HepG2 (cell line): ENCODE data around the gene RABL6. TPM values are rescaled to one million over a fixed set of nuclear protein-coding genes. Genes with fewer than 3 reads are reported as not detected.

Experiments used
- CREB3 ChIP-seq: sonication (generic); formaldehyde crosslinking; IDR thresholded peaks from 2 replicates; pipeline ENCODE4 v1.5.0; 2020; ENCODE audit warnings: missing genetic modification reagents
- E2F1 ChIP-seq: sonication (generic); formaldehyde crosslinking; IDR thresholded peaks from 2 replicates; pipeline ENCODE4 v1.5.0; 2020; ENCODE audit warnings: missing genetic modification reagents
- GATAD2A ChIP-seq: IDR thresholded peaks from 2 replicates; pipeline ENCODE4 v1.6.1; 2016
- KMT2A ChIP-seq: sonication (generic); formaldehyde crosslinking; IDR thresholded peaks from 2 replicates; pipeline ENCODE4 v1.4.0; 2020; ENCODE audit warnings: missing genetic modification reagents
- PRDM15 ChIP-seq: sonication (generic); formaldehyde crosslinking; IDR thresholded peaks from 2 replicates; pipeline ENCODE4 v1.4.0; 2020; ENCODE audit warnings: missing genetic modification reagents
- SCMH1 ChIP-seq: sonication (generic); formaldehyde crosslinking; IDR thresholded peaks from 2 replicates; pipeline ENCODE4 v1.9.0; 2021; ENCODE audit warnings: missing genetic modification reagents, mild to moderate bottlenecking, borderline replicate concordance
- SIN3A ChIP-seq: IDR thresholded peaks from 2 replicates; pipeline ENCODE4 v1.6.1; 2011; ENCODE audit warnings: low read depth, mild to moderate bottlenecking, control low read depth, low read length, borderline replicate concordance
- SP1 ChIP-seq, 2 experiments: fragments of 450-650 bp in 1 of 2; sonication (generic) in 1 of 2; formaldehyde crosslinking in 1 of 2; IDR thresholded peaks; 2 replicates each; pipeline versions ENCODE4 v1.4.0 to v1.6.1; 2016 to 2020; ENCODE audit warnings: missing genetic modification reagents in 1 of 2
- SRSF1 ChIP-seq: fragments of 200-400 bp; formaldehyde crosslinking; optimal IDR thresholded peaks from 2 replicates; pipeline ENCODE3; 2017; ENCODE audit warnings: mild to moderate bottlenecking, low read depth, low read length, moderate library complexity
- TBX2 ChIP-seq: sonication (generic); formaldehyde crosslinking; IDR thresholded peaks from 2 replicates; pipeline ENCODE4 v1.5.0; 2020; ENCODE audit warnings: missing genetic modification reagents, mild to moderate bottlenecking, borderline replicate concordance
- THAP11 ChIP-seq: IDR thresholded peaks from 2 replicates; pipeline ENCODE4 v1.6.1; 2016; ENCODE audit warnings: missing biosample characterization, missing genetic modification reagents
- TRIM24 ChIP-seq: sonication (generic); formaldehyde crosslinking; IDR thresholded peaks from 2 replicates; pipeline ENCODE4 v1.8.0; 2022; ENCODE audit warnings: mild to moderate bottlenecking, missing genetic modification reagents
- ZNF446 ChIP-seq: sonication (generic); formaldehyde crosslinking; IDR thresholded peaks from 2 replicates; pipeline ENCODE4 v1.5.0; 2020; ENCODE audit warnings: mild to moderate bottlenecking, missing genetic modification reagents
- ZNF468 ChIP-seq: sonication (generic); formaldehyde crosslinking; IDR thresholded peaks from 2 replicates; pipeline ENCODE4 v1.8.0; 2022; ENCODE audit warnings: mild to moderate bottlenecking, moderate library complexity, missing genetic modification reagents
- ZNF557 ChIP-seq: sonication (generic); formaldehyde crosslinking; IDR thresholded peaks from 2 replicates; pipeline ENCODE4 v1.4.0; 2020; ENCODE audit warnings: missing genetic modification reagents
- ZNF720 ChIP-seq: sonication (generic); formaldehyde crosslinking; IDR thresholded peaks from 2 replicates; pipeline ENCODE4 v1.4.0; 2020; ENCODE audit warnings: missing genetic modification reagents
- ZNF773 ChIP-seq: sonication (generic); formaldehyde crosslinking; IDR thresholded peaks from 2 replicates; pipeline ENCODE4 v1.4.0; 2020; ENCODE audit warnings: missing genetic modification reagents, borderline replicate concordance
- polyA plus RNA-seq, 8 experiments: library from polyadenylated mRNA; depleted of rRNA in 3 of 8; stranded (reverse) in 7 of 8; unstranded in 1 of 8; fragments of >200 nt; fragmentation: Illumina TruSeq in 4 of 8; extraction: Trizol in 4 of 8; gene quantifications; 2 replicates each; pipeline versions ENCODE4 v1.2.1 to v1.2.3, GENCODE V29; 2011 to 2016; ENCODE audit warnings: low read depth in 4 of 8, missing spikeins in 1 of 8, mixed read lengths in 1 of 8; ENCODE audit not compliant: insufficient read depth in 1 of 8
- total RNA-seq, 5 experiments: library from RNA; depleted of rRNA; stranded (reverse); fragments of >200 nt; fragmentation: Illumina TruSeq; extraction: Trizol; gene quantifications; 2 replicates each; pipeline ENCODE4 v1.2.3, GENCODE V29; 2016; ENCODE audit warnings: low read depth in 1 of 5
- TF ChIP-seq, protein P1 (sequence below), 2 experiments: sonication (generic) in 1 of 2; formaldehyde crosslinking in 1 of 2; IDR thresholded peaks; 2 replicates each; pipeline versions ENCODE4 v1.4.0 to v1.6.1; 2018 to 2020; ENCODE audit warnings: missing genetic modification reagents in 2 of 2, borderline replicate concordance in 1 of 2, low read depth in 1 of 2, mild to moderate bottlenecking in 1 of 2, missing biosample characterization in 1 of 2
- TF ChIP-seq, protein P2 (sequence below): sonication (generic); formaldehyde crosslinking; IDR thresholded peaks from 2 replicates; pipeline ENCODE4 v1.8.1; 2023; ENCODE audit warnings: mild to moderate bottlenecking, missing genetic modification reagents

Gene RABL6
- total and polyA plus RNA-seq, 2 of the 13 experiments (the other 11 are each of a cell fraction or from before 2014, with no cell fraction given): 81.5 to 125 TPM

DNA sequence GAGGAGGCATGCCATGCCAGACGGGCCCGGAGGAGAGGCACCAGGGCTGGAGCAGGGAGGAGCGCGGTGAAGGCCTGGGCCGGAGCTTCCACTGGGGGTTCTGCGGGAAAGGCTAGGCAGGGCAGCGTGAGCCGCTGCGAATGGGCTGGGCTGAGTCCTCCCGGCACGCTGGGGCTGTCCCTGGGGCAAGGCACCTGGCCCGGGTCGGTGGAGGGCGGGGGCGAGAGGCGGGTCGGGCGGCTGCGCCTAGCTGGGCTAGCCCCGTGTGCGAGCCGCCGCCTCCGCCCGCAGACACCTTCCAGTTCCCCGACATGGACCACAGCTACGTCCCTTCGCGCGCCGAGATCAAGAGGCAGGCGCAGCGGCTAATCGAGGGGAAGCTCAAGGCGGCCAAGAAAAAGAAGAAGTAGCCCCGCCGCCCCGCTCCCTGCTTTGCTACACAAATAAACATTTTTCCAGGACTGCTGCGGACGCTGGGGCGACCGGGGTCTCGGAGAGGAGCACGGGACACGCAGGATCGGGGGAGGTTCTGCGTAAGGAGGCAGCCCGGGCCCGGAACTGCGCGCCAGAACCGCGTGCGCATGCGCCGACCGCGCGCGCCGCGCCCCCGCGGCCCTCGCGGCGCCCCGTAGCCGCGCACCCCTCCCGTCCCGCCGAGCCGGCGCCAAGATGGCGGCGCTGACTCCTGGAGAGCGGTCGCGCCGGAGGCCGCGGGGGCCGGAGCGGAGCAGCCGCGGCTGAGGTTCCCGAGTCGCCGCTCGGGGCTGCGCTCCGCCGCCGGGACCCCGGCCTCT, at the start of gene RABL6 (continued):
- TF ChIP-seq, protein P1, sequence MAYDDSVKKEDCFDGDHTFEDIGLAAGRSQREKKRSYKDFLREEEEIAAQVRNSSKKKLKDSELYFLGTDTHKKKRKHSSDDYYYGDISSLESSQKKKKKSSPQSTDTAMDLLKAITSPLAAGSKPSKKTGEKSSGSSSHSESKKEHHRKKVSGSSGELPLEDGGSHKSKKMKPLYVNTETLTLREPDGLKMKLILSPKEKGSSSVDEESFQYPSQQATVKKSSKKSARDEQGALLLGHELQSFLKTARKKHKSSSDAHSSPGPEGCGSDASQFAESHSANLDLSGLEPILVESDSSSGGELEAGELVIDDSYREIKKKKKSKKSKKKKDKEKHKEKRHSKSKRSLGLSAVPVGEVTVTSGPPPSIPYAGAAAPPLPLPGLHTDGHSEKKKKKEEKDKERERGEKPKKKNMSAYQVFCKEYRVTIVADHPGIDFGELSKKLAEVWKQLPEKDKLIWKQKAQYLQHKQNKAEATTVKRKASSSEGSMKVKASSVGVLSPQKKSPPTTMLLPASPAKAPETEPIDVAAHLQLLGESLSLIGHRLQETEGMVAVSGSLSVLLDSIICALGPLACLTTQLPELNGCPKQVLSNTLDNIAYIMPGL (CRISPR knock-in tag; IDR thresholded peaks at IDR 0.05; ENCODE audit: borderline replicate concordance in 1 of 2, low read depth in 1 of 2): 0 out of 4 replicates have a peak, but pooled peaks of 1 of the 2 experiments have one; percentile 15
- 0 out of 2 replicates have a peak, but pooled peaks have one; percentile 15 for TF ChIP-seq ZNF557
- TF ChIP-seq TBX2 (CRISPR knock-in tag): peak; percentile 70
- peak; percentile 61; the same call in 1 of the 2 replicates for TF ChIP-seq KMT2A
- peak; percentile 48; the same call in 1 of the 2 replicates for TF ChIP-seq SIN3A
- TF ChIP-seq PRDM15 (CRISPR knock-in tag): 0 out of 2 replicates have a peak, but pooled peaks have one; percentile 25
- no peak for TF ChIP-seq SP1 (IDR thresholded peaks at IDR 0.05)
- no peak for TF ChIP-seq SP1 (CRISPR knock-in tag; IDR thresholded peaks at IDR 0.05)
- TF ChIP-seq ZNF446: peak; percentile 71
- TF ChIP-seq CREB3 (CRISPR knock-in tag): no peak
- no peak for TF ChIP-seq SCMH1 (CRISPR knock-in tag)
- peak; percentile 57; the same call in 1 of the 2 replicates for TF ChIP-seq E2F1
- no peak for TF ChIP-seq SRSF1
- TF ChIP-seq, protein P2, sequence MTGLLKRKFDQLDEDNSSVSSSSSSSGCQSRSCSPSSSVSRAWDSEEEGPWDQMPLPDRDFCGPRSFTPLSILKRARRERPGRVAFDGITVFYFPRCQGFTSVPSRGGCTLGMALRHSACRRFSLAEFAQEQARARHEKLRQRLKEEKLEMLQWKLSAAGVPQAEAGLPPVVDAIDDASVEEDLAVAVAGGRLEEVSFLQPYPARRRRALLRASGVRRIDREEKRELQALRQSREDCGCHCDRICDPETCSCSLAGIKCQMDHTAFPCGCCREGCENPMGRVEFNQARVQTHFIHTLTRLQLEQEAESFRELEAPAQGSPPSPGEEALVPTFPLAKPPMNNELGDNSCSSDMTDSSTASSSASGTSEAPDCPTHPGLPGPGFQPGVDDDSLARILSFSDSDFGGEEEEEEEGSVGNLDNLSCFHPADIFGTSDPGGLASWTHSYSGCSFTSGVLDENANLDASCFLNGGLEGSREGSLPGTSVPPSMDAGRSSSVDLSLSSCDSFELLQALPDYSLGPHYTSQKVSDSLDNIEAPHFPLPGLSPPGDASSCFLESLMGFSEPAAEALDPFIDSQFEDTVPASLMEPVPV (CRISPR knock-in tag): peak; percentile 85
- TF ChIP-seq ZNF773: peak; percentile 31; the same call in 1 of the 2 replicates
- 0 out of 2 replicates have a peak, but pooled peaks have one; percentile 13 for TF ChIP-seq THAP11 (CRISPR knock-in tag)
- no peak for TF ChIP-seq ZNF468 (CRISPR knock-in tag)
- no peak for TF ChIP-seq GATAD2A
- TF ChIP-seq TRIM24: no peak
- no peak for TF ChIP-seq ZNF720
